ENCODE data around the gene DYRK2.

The DYRK2 gene

GRCh38 chr12:67709367-67709954 is 60.9 kb downstream of the DYRK2 start:
- DNase-seq = no peak

DNA sequence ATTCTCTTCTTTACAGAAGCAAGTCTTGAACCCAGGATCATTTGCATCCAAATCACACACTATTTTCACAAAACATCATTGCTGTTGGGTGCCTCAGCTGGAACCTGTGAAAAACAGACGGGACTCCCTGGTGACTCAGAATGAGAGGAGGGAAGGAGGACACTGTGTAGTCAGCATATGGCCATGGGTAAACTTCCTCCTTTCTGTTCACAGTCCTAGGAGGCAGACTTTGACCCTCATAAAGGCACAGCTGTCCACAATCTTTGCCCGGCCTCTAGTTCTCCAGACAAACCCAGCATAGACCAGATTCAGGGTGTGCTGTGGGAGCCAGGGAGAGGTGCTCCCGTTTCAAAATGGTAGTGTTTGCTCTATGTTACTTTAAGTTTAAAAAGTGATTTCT is 62.0 kb downstream of the DYRK2 start:
- no peak for DNase-seq

GRCh38 chr12:67712011-67712410 is 63.5 kb downstream of the DYRK2 start:
- no peak for DNase-seq

- no peak for DNase-seq
Observed at GRCh38 chr12:67714648-67715047, 66.1 kb downstream of the DYRK2 start.

Data from activated CD4-positive, alpha-beta T cell treated with anti-CD3 and anti-CD28 coated beads, Interleukin-2, Interleukin-6, amounts not matched to agents 100 ng/mL and 50 ng/mL, durations not matched to agents 16 hours and 8 hours (primary cell).